PC-3 (cell line): ENCODE measurements around the gene CHAF1A. TPM values are rescaled to one million over a fixed set of nuclear protein-coding genes. Genes with fewer than 3 reads are reported as not detected.

Source experiments
- ATAC-seq: fragments of 200-7000 bp; cut with Tn5 transposase; 2 replicates; pipeline ENCODE4 v1.9.1; 2020; ENCODE audit warnings: mild to moderate bottlenecking, moderate library complexity
- BruUV-seq: library from RNA; stranded (reverse); fragments of 400-500 nt; replicated peaks from 2 replicates; lab custom pipeline; 2021; lab: Mats Ljungman, UMichigan
- CTCF ChIA-PET: fragments of 300-600 bp; sonication (Branson Sonifier 250); formaldehyde crosslinking; loops from one replicate; lab custom pipeline; 2022; ENCODE audit warnings: antibody characterized with exemption; lab: Charles Lee
- POLR2A ChIA-PET: fragments of 300-600 bp; sonication (Branson Sonifier 250); formaldehyde crosslinking; loops from one replicate; lab custom pipeline; 2022; ENCODE audit warnings: antibody characterized with exemption; ENCODE audit not compliant: unreplicated experiment; lab: Charles Lee
- DNase-seq: peaks from one replicate; pipeline ENCODE4 v3.0.0-alpha.2; 2015
- H2AFZ ChIP-seq: fragments of 300-600 bp; sonication (generic); 2 replicates; pipeline ENCODE4 v1.6.0; 2016; ENCODE audit warnings: antibody characterized with exemption, low read length
- H3F3A ChIP-seq: fragments of 300-600 bp; sonication (generic); one replicate; pipeline ENCODE4 v1.6.0; 2017; ENCODE audit warnings: antibody characterized with exemption, low read length, control low read depth, mild to moderate bottlenecking; ENCODE audit not compliant: unreplicated experiment
- H3K27ac ChIP-seq: fragments of 300-600 bp; sonication (generic); 2 replicates; pipeline ENCODE4 v1.5.1; 2016; ENCODE audit warnings: mild to moderate bottlenecking, low read length
- H3K27me3 ChIP-seq: fragments of 300-600 bp; sonication (generic); 2 replicates; pipeline ENCODE4 v1.6.1; 2016; ENCODE audit warnings: low read length, mixed read lengths
- H3K36me3 ChIP-seq: fragments of 300-600 bp; sonication (generic); 2 replicates; pipeline ENCODE4 v1.6.1; 2016; ENCODE audit warnings: low read depth, mixed run types, low read length, mixed read lengths
- H3K4me1 ChIP-seq: fragments of 300-600 bp; sonication (generic); 2 replicates; pipeline ENCODE4 v1.5.1; 2016; ENCODE audit warnings: low read length; ENCODE audit not compliant: insufficient read depth
- H3K4me2 ChIP-seq: fragments of 300-600 bp; sonication (generic); 2 replicates; pipeline ENCODE4 v1.6.0; 2016; ENCODE audit warnings: low read length
- H3K4me3 ChIP-seq: fragments of 300-600 bp; sonication (generic); 2 replicates; pipeline ENCODE4 v1.5.1; 2016; ENCODE audit warnings: mild to moderate bottlenecking, low read length, mixed read lengths
- H3K79me2 ChIP-seq: fragments of 300-600 bp; sonication (generic); 2 replicates; pipeline ENCODE4 v1.6.1; 2017; ENCODE audit warnings: low read length, mixed read lengths
- H3K9ac ChIP-seq: fragments of 300-600 bp; sonication (generic); 2 replicates; pipeline ENCODE4 v1.6.0; 2016; ENCODE audit warnings: mild to moderate bottlenecking, low read length
- H3K9me2 ChIP-seq: fragments of 300-600 bp; sonication (generic); replicated peaks from 2 replicates; pipeline ENCODE4 v1.6.1; 2016; ENCODE audit warnings: mixed run types, low read length, mixed read lengths
- H3K9me3 ChIP-seq: fragments of 300-600 bp; sonication (generic); 2 replicates; pipeline ENCODE4 v1.6.1; 2016; ENCODE audit warnings: low read length, mixed read lengths
- H4K20me1 ChIP-seq: fragments of 300-600 bp; sonication (generic); 2 replicates; pipeline ENCODE4 v1.6.1; 2016; ENCODE audit warnings: low read length, mixed read lengths
- CTCF ChIP-seq: fragments of 300-600 bp; sonication (generic); conservative IDR thresholded peaks from 2 replicates; pipeline ENCODE4 v1.5.1; 2017; ENCODE audit warnings: antibody characterized with exemption, low read depth, mild to moderate bottlenecking, low read length
- EZH2 ChIP-seq: fragments of 300-600 bp; sonication (generic); IDR thresholded peaks from one replicate; pipeline ENCODE4 v1.6.1; 2017; ENCODE audit warnings: antibody characterized with exemption, mild to moderate bottlenecking, low read length; ENCODE audit not compliant: unreplicated experiment
- EZH2phosphoT487 ChIP-seq: fragments of 300-600 bp; sonication (generic); IDR thresholded peaks from 2 replicates; pipeline ENCODE4 v1.6.1; 2018; ENCODE audit warnings: mild to moderate bottlenecking, antibody characterized with exemption, low read length, borderline replicate concordance
- intact Hi-C: fragments of 100-400 bp; cut with micrococcal nuclease; formaldehyde crosslinking; loops from 2 replicates; pipeline ENCODE4 v1.9.0; 2023
- total RNA-seq: library from RNA; depleted of rRNA; stranded (reverse); fragments of >200 nt; gene quantifications from 2 replicates; pipeline ENCODE4 v1.2.3, GENCODE V29; 2014

Gene CHAF1A
- total RNA-seq, 1 experiment from 2014 or later, result 48.9 TPM

GRCh38 chr19:4472174-4472974, 69.9 kb downstream of the CHAF1A start, which contains the start of gene HDGFL2:
Gene HDGFL2, plus strand, starts transcription at chr19:4472297. Its CDS starts 54 bp downstream, at chr19:4472351.
- Histone ChIP-seq H3K79me2 (peaks cover 28% of the 10 kb centered on the region), H3K27me3 (no peaks in the 10 kb centered on the region), H3K4me1 (peaks cover 13% of the 10 kb centered on the region; the same call in 1 of the 2 replicates), H3K9me3 (no peaks in the 10 kb centered on the region), H3K4me3 (peak within 1 kb of the TSS; percentile 98), H2AFZ (peak within 1 kb of the TSS; percentile 96), H4K20me1 (no peaks in the 10 kb centered on the region), H3K4me2 (peak within 1 kb of the TSS; percentile 99), H3F3A (no peaks in the 10 kb centered on the region), H3K36me3 (peaks cover 7% of the 10 kb centered on the region; the same call in 1 of the 2 replicates), H3K27ac (peak within 1 kb of the TSS; percentile 49), H3K9ac (peak within 1 kb of the TSS; percentile 89), H3K9me2 (no peaks in the 10 kb centered on the region)
- ChIA-PET CTCF (interaction anchor here (1.0 to 1.3 kb wide), 2 partner anchors 53 to 72 kb away, joined by 3 to 6 read pairs; partner anchors contain the start of gene SH3GL1), POLR2A (interaction anchor here (0.6 to 1.0 kb wide), 3 partner anchors 10 to 133 kb away, joined by 3 to 12 read pairs (median 4); partner anchors contain the start of gene PLIN4)
- BruUV-seq, result no TSS peak
- ATAC-seq (peak; percentile 2), DNase-seq (no peak)
- intact Hi-C loops, result loop anchor here (5.0 kb wide), 1 partner anchor 45 kb away; the partner anchor contains the start of gene PLIN4
- TF ChIP-seq CTCF (no peak), EZH2phosphoT487 (no peak), EZH2 (no peak)

DNA sequence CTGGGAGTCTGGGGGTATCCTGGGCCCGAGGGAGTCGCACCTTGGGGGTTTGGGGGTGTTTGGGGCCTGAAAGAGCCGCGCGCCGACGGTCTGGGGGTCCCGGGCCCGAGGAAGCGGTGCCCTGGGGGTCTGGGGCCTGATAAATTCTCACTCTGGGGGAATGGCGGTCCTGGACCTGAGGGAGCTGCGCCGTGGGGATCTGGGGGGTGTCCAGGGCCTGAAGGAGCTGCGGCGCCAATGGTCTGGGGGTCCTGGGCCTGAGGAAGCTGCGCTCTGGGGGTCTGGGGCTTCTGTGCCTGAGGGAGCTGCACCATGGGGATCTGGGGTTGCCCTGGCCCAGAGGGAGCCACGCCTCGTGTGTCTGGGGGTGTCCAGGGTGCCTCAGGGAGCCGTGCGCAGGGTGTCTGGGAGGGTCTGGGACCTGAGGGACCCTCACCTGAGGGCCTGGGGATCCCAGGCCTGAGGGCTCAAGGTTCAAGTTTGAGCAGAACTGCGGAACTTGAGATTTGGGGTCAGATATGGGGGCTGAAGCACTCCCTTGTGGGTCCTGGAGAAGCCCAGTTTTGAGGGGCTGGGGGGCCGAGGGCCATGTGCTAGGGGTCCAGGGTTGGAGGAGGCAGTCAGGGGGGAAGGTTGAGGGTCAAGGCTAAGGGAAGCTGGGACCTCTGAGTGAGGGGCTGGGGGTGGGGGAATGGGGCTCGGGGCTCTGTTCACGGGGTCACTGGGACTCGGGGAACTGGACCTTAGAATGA, 70.7 kb downstream of the CHAF1A start:
- Histone ChIP-seq H3K9me3 (no peaks in the 10 kb centered on the region), H3K9me2 (no peaks in the 10 kb centered on the region), H3K79me2 (peaks cover 28% of the 10 kb centered on the region), H3K9ac (peak overlapping the region; percentile 89), H3K4me3 (peak overlapping the region; percentile 98), H3K36me3 (peaks cover 7% of the 10 kb centered on the region; the same call in 1 of the 2 replicates), H3F3A (no peaks in the 10 kb centered on the region), H3K4me1 (peaks cover 13% of the 10 kb centered on the region; the same call in 1 of the 2 replicates), H4K20me1 (no peaks in the 10 kb centered on the region), H3K27ac (no peak overlapping the region), H3K4me2 (peak overlapping the region; percentile 99), H2AFZ (no peak overlapping the region), H3K27me3 (no peaks in the 10 kb centered on the region)
- intact Hi-C loops, result loop anchor here (5.0 kb wide), 1 partner anchor 44 kb away; the partner anchor contains the start of gene PLIN4
- ATAC-seq (no peak), DNase-seq (no peak)
- ChIA-PET CTCF (no interaction called here), POLR2A (no interaction called here)
- TF ChIP-seq CTCF, result no peak
- BruUV-seq, result no TSS peak
